Activated T-helper 2 cell treated with anti-CD3 and anti-CD28 coated beads, Interferon-gamma antibody, Interleukin-2, Interleukin-4, amounts not matched to agents 10 μg/mL and 5 μg/mL and 100 μg/mL, durations not matched to agents 14 hours and 24 hours and 36 hours (primary cell): ENCODE data around the gene GGACT. TPM values are rescaled to one million over a fixed set of nuclear protein-coding genes. Genes with fewer than 3 reads are reported as not detected.
"Not testable (repeated sequence)": the region's sequence is repeated elsewhere in the genome, so short reads cannot be mapped to it uniquely, and the experiment has no call there.

Experiments used
- DNase-seq: peaks from one replicate; pipeline ENCODE4 v3.0.0; 2021; ENCODE audit warnings: low spot score
- H3K27ac Mint-ChIP-seq: one replicate; pipeline ENCODE4 v1.8.0; 2021; ENCODE audit warnings: mixed read lengths
- H3K27me3 Mint-ChIP-seq: one replicate; pipeline ENCODE4 v1.8.0; 2021; ENCODE audit warnings: low read depth, mixed read lengths
- H3K36me3 Mint-ChIP-seq: one replicate; pipeline ENCODE4 v1.8.0; 2021; ENCODE audit warnings: low read depth, mixed read lengths
- H3K4me1 Mint-ChIP-seq: one replicate; pipeline ENCODE4 v1.8.0; 2021; ENCODE audit warnings: low read depth, mixed read lengths
- H3K4me3 Mint-ChIP-seq: one replicate; pipeline ENCODE4 v1.8.0; 2021; ENCODE audit warnings: low read depth, mild to moderate bottlenecking, moderate library complexity, mixed read lengths
- H3K9me3 Mint-ChIP-seq: one replicate; pipeline ENCODE4 v1.8.0; 2021; ENCODE audit warnings: mixed read lengths
- intact Hi-C: fragments of 100-400 bp; cut with micrococcal nuclease; formaldehyde crosslinking; loops from one replicate; pipeline ENCODE4 v1.15.1; 2023
- total RNA-seq: library from RNA; stranded (reverse); gene quantifications from 2 replicates; pipeline ENCODE4 v1.2.3, GENCODE V29; 2022

Gene GGACT
- total RNA-seq, 1 donor from 2014 or later, result 5.5 TPM

DNA sequence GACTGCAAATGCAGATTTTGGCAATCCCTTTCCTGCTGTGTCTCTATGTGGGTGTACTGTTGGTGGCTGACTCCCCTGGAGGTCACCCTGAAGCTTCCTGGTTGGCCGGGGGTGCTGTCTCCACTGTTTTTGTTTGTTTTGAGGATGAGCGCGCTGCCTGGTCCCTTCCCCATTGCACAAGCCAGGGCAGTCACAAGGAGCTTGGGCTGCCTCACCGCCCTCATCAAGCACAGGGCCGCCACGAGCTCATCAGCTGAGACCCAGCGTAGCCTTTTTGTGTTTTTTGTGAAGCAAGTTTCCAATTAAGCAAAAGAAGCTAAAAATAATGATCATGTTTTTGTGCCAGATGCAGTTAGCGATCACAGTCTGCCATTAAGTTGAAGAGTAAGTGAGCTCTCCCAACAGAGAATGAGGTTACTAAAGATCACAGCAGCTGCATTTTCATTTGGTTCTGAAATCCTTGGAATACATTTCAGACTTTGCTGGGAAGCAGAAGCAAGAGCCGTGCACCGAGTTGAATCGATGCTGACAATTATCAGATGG lies 57.8 kb downstream of the GGACT start:
- Mint-ChIP-seq H3K4me1 (no peaks in the 10 kb centered on the region), H3K27ac (no peak overlapping the region)

DNA sequence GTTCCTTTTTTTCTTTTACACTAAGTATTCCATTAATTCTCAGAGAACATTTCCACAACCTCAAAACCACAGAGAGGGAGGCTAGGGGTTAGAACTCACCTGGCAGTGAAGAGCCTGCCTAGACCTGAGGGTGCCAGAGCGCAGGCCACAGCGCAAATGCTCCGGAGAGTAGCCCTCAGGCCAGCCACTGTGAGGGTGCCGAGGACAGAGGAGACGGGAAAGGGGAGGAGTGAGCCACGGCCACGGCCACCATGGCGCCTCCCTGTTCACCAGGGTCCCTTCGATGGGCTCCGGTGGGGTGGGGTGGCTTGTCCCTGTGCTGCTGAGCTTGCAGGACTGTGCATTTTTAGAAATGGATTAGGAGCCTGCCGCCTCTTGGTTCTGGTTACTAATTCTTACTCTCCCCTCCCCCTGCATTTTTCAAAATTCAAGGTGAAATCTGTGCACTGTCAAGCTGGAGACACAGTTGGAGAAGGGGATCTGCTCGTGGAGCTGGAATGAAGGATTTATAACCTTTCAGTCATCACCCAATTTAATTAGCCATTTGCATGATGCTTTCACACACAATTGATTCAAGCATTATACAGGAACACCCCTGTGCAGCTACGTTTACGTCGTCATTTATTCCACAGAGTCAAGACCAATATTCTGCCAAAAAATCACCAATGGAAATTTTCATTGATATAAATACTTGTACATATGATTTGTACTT lies 58.8 kb downstream of the GGACT start:
- Mint-ChIP-seq H3K27ac (no peak overlapping the region), H3K9me3 (no peaks in the 10 kb centered on the region), H3K36me3 (no peaks in the 10 kb centered on the region), H3K4me3 (no peak overlapping the region), H3K4me1 (no peaks in the 10 kb centered on the region), H3K27me3 (no peaks in the 10 kb centered on the region)
- no peak for DNase-seq
- intact Hi-C loops, result no loop called here

More for the DNA sequence above, 57.8 kb downstream of the GGACT start:
- H3K4me3 Mint-ChIP-seq, result no peak overlapping the region
- H3K9me3 Mint-ChIP-seq, result no peaks in the 10 kb centered on the region
- intact Hi-C loops, result no loop called here
- no peaks in the 10 kb centered on the region for H3K27me3 Mint-ChIP-seq
- H3K36me3 Mint-ChIP-seq, result no peaks in the 10 kb centered on the region
- DNase-seq, result no peak

DNA sequence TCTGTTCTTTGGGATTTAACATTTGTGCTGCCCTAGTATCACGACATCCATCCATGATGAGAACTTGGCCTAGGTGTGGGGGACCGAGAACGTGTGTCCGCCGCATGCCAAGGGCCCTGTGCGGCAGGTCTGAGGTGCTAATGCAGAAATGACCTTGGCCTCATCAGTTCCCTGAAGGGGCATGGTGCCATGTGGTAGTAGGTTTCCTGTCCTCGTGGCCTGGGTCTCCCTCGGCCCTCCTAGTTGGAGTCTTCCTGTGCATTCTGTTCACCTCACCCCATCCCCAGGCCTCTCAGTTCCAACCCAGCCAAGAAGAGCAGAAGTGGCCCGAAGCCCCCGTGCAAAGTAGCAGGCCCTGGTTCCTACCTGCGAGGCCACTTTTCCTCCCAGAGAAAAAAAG lies 59.8 kb downstream of the GGACT start:
- Mint-ChIP-seq H3K4me3 (no peak overlapping the region), H3K4me1 (no peaks in the 10 kb centered on the region), H3K27ac (no peak overlapping the region), H3K27me3 (no peaks in the 10 kb centered on the region), H3K36me3 (no peaks in the 10 kb centered on the region), H3K9me3 (no peaks in the 10 kb centered on the region)
- intact Hi-C loops, result no loop called here
- DNase-seq, result no peak

DNA sequence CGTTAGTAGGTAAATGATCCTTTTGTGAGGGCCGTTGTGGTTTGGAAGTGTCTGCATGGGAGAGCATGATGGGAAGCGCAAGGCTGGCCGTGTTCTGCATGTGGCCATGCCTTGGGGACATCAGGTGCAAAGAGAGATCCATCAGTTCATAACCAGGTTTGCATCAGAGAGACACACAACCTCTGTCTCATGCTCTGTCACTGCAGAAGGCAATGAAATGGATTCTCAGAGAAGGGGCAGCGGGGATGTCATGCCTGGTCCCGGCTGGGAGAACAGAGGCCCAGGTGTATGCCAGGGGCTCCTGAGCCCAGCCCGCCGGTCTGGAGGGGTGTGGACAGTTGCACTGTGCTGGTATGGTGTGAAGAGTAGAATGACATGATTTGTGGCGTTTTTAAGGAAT lies 60.2 kb downstream of the GGACT start:
- no peaks in the 10 kb centered on the region for H3K27me3 Mint-ChIP-seq
- DNase-seq, result no peak
- no peak overlapping the region for H3K27ac Mint-ChIP-seq
- intact Hi-C loops, result no loop called here
- H3K36me3 Mint-ChIP-seq, result no peaks in the 10 kb centered on the region
- H3K9me3 Mint-ChIP-seq, result no peaks in the 10 kb centered on the region
- no peaks in the 10 kb centered on the region for H3K4me1 Mint-ChIP-seq
- H3K4me3 Mint-ChIP-seq, result no peak overlapping the region

DNA sequence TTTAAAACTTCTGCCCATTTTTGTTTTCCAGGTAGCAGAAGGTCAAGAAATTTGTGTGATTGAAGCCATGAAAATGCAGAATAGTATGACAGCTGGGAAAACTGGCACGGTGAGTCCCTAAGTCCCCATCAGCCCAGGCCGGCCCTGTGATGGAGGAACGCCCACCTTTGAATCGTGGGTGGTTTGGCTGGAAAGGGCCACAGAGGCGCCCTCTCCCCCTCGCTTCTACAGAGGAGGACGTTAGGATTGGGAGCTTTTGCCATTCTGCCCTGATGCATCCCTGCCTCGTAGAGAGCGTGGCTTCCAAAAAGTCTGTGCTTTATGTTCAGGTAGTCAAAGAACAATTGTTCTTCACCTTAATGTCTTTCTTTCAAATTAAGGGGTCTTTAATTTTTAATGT lies 60.9 kb downstream of the GGACT start:
- no peaks in the 10 kb centered on the region for H3K9me3 Mint-ChIP-seq
- H3K27me3 Mint-ChIP-seq, result no peaks in the 10 kb centered on the region
- no peak overlapping the region for H3K27ac Mint-ChIP-seq
- DNase-seq, result no peak
- no peaks in the 10 kb centered on the region for H3K36me3 Mint-ChIP-seq
- intact Hi-C loops, result no loop called here
- H3K4me3 Mint-ChIP-seq, result no peak overlapping the region
- no peaks in the 10 kb centered on the region for H3K4me1 Mint-ChIP-seq

DNA sequence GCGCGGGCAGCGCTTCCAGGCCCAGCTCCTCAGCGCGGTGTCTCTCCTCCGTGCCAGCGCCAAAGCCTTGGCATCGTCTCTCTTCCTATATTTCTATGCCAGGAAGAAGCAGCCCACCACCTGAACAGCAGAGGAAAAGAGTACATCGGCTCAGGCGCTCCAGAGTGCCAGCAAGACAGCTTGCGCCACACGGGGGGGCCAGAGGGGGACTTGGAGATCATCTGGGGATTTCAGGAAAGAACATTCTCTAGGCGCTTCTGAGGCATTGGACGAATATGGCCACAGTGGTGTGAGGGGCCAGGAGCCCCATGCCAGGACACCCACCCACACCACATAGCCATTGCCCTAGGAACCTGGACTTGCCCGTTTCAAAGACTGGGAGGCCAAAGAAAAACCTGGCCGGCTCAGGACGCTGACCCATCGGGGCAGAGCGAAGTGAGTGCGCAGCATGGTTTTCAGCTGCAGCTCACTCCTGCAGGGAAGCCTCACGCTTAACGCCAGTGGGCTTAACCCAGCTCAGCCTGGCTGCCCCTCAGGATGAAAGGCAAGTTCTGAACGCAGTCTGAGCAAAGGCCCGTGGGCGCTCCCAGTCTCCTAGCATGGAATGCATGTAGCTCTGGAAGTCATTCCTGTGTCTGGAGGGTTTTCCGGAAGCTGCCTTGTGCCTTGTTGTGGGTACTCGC lies 62.1 kb downstream of the GGACT start:
- intact Hi-C loops, result no loop called here
- Mint-ChIP-seq H3K4me1 (peaks cover 2% of the 10 kb centered on the region), H3K36me3 (no peaks in the 10 kb centered on the region), H3K9me3 (no peaks in the 10 kb centered on the region), H3K4me3 (no peak overlapping the region), H3K27ac (no peak overlapping the region), H3K27me3 (peaks cover under 1% of the 10 kb centered on the region)
- no peak for DNase-seq

DNA sequence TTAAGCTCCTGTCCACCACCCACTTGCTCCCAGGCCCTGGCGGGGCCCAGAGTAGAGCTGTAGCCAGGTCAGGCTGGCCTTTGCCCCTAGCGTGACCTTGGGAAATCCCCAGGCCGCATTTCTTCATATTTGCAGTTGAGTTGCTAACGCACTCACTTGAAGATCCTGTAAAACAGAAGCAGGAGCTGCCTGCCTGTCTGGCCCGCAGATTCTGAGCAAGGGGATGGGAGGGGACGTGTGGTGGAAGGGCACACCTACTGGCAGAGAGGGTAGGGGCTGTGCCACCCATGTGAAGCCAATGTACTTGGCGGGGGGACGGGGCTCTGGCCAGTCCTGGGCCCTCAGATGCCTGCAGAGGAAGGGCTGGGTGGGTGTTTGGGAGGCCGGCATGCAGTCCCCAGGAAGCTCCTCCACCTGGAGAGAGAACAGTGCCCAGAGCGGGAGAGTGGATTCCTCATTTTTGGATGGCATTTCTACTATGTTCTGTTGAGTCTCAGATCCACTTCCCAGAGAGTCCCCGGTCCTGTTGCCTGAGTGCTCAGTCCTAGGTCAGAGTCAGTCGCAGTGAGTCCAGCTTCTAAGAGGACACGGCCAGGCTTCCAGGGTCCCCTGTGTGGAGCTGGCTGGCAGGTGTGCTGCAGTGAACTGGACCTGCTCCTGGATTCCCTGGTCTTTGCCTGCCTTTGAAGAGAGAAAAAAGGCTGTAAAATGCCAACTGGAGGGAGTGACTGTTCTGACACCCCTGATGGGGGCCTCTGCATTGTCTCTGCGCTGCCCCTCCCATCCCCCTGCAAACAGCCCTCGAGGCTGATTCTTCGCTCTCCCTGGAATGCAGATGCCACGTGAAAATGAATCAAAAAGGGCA lies 62.9 kb downstream of the GGACT start:
- H3K27me3 Mint-ChIP-seq, result peaks cover 2% of the 10 kb centered on the region
- H3K9me3 Mint-ChIP-seq, result no peaks in the 10 kb centered on the region
- H3K27ac Mint-ChIP-seq, result no peak overlapping the region
- DNase-seq, result no peak
- H3K36me3 Mint-ChIP-seq, result no peaks in the 10 kb centered on the region
- no peak overlapping the region for H3K4me3 Mint-ChIP-seq
- intact Hi-C loops, result no loop called here
- H3K4me1 Mint-ChIP-seq, result peaks cover 4% of the 10 kb centered on the region

DNA sequence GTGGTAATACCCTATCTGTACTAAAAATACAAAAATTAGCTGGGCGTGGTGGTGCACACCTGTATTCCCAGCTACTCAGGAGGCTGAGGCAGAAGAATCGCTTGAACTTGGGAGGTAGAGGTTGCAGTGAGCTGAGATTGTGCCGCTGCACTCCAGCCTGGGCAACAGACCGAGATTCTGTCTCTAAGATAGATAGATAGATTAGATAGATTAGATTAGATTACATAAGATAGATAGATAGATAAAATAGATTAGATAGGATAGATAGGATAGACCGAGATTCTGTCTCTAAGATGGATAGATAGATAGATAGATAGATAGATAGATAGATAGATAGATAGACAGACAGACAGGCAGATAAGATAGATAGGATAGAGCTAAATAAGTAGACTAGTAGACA lies 63.9 kb downstream of the GGACT start:
- H3K4me3 Mint-ChIP-seq, DNase-seq, H3K4me1 Mint-ChIP-seq, H3K27me3 Mint-ChIP-seq, H3K27ac Mint-ChIP-seq, H3K9me3 Mint-ChIP-seq, intact Hi-C loops, H3K36me3 Mint-ChIP-seq: not testable (repeated sequence)

DNA sequence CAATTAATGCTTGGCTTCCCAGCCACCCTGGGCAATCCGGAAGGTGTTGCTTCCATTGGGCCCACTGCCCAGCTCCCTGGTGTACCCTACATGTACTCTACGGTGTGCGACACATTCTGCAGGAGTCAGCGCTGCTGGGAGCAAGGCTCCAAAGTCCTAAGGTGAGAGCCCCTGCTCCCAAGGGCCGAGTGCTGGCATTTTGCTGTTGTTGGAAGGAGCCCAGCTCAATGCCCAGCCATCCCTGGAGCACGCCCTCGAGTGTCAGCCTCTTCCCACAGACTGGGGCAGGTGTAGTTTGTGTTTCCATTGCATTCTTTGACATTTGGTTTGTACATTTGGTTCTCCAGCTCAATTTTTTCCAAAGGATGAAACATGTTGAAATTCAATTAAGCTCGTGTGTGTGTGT lies 64.6 kb downstream of the GGACT start:
- H3K27me3 Mint-ChIP-seq, result peaks cover 4% of the 10 kb centered on the region
- no peaks in the 10 kb centered on the region for H3K9me3 Mint-ChIP-seq
- no peak overlapping the region for H3K4me3 Mint-ChIP-seq
- no peak overlapping the region for H3K27ac Mint-ChIP-seq
- DNase-seq, result no peak
- H3K36me3 Mint-ChIP-seq, result no peaks in the 10 kb centered on the region
- intact Hi-C loops, result no loop called here
- H3K4me1 Mint-ChIP-seq, result peaks cover 4% of the 10 kb centered on the region

DNA sequence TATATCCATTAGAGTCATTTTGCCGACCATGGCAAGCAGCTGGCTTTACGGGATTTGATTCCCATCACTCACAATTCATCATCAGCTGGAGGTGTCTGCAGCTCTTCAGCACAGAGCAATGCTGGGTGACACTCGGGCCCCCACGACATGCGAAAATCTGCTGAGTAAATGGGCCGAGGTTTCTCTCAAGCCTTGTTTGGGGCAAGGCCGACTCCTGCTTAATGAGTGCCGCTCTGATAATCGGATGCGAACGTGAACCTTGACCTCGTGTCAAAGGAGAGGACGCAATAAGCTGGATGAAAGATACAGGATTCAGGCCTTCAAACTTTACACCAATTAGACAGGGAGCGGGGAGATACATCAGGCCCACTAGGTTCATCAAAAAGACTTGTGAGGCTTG lies 65.2 kb downstream of the GGACT start:
- no peaks in the 10 kb centered on the region for H3K9me3 Mint-ChIP-seq
- intact Hi-C loops, result no loop called here
- H3K4me1 Mint-ChIP-seq, result peaks cover 4% of the 10 kb centered on the region
- DNase-seq, result no peak
- H3K4me3 Mint-ChIP-seq, result no peak overlapping the region
- no peaks in the 10 kb centered on the region for H3K36me3 Mint-ChIP-seq
- no peak overlapping the region for H3K27ac Mint-ChIP-seq
- H3K27me3 Mint-ChIP-seq, result peaks cover 4% of the 10 kb centered on the region

DNA sequence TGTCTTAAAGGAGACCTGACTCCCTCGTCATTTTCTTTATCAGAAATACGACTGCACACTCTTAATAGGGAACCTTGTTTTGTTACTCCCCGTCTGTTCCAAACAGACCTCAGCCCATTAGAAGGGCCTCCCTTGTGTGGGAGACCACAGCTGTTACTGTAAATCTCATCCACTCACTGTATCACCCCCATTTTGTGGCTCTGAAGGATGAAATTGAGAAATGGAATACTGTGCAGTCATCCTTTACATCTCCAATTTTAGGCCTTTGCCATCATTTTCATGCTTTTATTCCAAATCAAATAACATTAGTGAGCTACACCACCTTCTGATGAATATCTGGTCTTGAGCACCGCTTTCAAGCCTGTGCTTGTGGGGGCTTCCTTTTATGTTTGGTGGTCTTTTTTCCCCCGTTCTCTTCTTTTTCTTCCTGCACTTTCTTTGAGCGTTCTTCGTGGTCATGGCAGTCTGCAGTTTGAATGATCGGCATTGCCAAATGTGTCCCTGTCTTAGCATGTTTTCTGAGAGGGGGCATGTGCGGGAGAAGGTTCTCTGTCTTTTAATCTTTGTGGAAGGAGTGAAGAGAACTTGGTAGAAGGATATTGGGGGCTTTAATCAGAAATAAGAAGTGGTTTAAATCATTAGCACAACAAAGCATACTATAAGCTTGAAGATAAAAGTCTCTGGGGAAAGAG lies 65.8 kb downstream of the GGACT start:
- Mint-ChIP-seq H3K36me3 (no peaks in the 10 kb centered on the region), H3K27ac (no peak overlapping the region), H3K27me3 (peaks cover 4% of the 10 kb centered on the region), H3K4me1 (peaks cover 8% of the 10 kb centered on the region), H3K4me3 (no peak overlapping the region), H3K9me3 (no peaks in the 10 kb centered on the region)
- intact Hi-C loops, result no loop called here
- no peak for DNase-seq

DNA sequence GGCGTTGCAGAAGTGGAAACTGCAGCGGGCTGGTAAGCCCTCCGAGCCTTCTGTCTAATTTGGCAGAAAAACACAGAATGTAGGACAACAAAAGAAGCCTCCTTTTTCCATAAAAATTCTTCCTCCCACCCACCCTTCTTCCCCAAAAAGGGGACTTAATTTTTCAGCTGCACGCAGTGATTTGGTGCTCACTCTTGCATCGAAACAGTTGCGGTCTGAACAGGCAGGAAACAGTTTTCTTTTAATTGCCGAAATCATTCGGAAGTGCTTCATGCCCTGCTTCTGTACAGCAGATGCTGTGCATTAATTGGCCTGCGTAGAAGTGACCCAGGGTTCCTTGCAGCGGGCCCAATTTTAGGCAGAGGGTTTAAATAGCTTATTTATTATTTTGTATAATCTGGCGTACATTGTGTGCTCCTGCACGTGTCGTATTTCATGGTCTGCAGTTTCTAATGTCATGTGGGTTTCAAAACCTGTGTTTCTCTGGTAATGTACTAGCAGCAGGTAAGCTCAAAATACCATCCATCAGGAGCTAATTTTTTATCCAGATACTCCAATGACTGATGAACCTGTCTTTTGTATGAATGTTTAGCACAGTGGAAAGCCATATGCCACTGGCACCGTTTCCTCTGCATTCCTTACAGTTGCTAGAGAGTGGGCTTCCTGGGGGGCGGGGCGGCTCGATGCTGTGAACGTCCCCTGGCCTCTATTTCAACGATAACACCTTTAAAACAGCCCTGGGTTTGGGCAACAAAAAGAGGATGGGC lies 66.6 kb downstream of the GGACT start:
- no peak for DNase-seq
- Mint-ChIP-seq H3K4me3 (no peak overlapping the region), H3K27ac (no peak overlapping the region), H3K27me3 (peaks cover 4% of the 10 kb centered on the region), H3K36me3 (no peaks in the 10 kb centered on the region), H3K4me1 (peaks cover 13% of the 10 kb centered on the region), H3K9me3 (no peaks in the 10 kb centered on the region)
- intact Hi-C loops, result no loop called here
